Measurements from ENCODE around the gene BIRC6.

DNA sequence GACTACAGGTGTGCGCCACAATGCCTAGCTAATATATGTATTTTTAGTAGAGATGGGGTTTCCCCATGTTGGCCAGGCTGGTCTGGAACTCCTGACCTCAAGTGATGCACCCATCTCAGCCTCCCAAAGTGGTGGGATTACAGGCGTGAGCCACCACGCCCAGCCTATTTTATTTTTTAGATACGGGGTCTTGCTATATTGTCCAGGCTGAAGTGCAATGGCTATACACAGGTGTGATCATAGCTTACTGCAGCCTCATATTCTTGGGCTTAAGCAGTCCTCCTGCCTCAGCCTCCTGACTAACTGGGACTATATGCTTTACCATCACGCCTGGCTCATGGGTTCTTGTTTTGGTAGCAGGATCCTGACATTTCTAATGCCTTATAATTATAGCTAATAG lies 42.4 kb downstream of the BIRC6 start:
- TF ChIP-seq, protein P1, sequence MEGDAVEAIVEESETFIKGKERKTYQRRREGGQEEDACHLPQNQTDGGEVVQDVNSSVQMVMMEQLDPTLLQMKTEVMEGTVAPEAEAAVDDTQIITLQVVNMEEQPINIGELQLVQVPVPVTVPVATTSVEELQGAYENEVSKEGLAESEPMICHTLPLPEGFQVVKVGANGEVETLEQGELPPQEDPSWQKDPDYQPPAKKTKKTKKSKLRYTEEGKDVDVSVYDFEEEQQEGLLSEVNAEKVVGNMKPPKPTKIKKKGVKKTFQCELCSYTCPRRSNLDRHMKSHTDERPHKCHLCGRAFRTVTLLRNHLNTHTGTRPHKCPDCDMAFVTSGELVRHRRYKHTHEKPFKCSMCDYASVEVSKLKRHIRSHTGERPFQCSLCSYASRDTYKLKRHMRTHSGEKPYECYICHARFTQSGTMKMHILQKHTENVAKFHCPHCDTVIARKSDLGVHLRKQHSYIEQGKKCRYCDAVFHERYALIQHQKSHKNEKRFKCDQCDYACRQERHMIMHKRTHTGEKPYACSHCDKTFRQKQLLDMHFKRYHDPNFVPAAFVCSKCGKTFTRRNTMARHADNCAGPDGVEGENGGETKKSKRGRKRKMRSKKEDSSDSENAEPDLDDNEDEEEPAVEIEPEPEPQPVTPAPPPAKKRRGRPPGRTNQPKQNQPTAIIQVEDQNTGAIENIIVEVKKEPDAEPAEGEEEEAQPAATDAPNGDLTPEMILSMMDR (conservative IDR thresholded peaks at IDR 0.05 in 1 of 2, IDR thresholded peaks at IDR 0.05 in 1 of 2; ENCODE audit: low read depth in 1 of 2, low read length in 2 of 2): no peak
- TF ChIP-seq EZH2 (IDR thresholded peaks at IDR 0.05; ENCODE audit: low read length, missing control alignments): no peak

Data from fibroblast of lung (primary cell).